HG03097 (cell line): ENCODE results near the gene RALGAPA2.

Experiments used
- ATAC-seq: cut with Tn5 transposase; IDR thresholded peaks from one replicate; pipeline ENCODE4 v1.9.1; 2021; ENCODE audit not compliant: unreplicated experiment, low FRiP score

Gene RALGAPA2

DNA sequence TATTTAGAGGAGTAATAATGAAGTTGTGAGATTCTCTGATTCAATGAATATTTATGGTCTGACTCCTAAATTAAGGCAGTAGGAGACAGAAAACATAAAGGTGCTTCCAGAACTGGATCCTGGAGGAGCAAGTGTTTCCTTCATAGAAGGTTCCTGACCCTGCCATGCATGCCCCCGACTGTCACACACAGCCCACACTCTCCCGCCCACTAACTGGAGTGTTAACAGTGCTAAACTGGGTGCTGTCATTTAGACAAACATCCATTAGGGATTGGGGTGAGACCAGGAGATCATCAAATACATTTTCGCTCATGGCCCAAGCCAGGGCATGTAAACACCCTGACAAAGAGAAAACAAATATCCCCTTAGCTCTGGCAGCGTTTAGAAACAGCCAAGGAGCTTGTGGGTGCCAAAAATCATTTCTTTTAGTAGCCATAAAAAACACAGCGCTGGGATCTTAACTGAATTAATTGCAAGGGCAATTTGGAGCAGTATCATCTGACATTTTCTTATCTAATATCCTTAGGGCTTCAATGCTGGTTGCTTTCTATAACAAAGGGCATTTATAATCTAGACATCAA is 297.7 kb downstream of the RALGAPA2 start:
- no peak for ATAC-seq

DNA sequence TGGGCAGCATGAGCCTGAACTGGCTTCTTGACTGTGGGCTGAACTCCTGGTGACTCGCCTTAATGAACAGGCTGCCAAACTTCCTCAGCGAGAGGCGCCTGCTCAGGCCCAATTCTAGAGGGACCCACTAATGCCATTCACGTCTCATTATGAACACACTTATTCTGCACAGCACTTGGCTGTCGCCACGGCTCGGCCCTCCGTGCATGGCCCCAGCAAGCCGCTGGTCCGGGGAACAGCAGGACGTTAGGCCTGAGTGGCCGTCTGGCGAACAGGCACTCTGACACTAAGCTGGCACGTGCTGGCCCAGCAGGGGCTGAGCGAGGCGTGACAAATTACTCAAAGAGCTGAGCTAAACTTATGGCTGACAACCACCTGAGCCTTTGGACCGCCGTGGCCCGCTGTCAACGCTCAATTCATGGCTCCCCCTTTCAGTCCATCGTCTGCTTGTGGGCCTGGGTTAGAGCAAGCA is 298.6 kb downstream of the RALGAPA2 start:
- ATAC-seq: no peak

DNA sequence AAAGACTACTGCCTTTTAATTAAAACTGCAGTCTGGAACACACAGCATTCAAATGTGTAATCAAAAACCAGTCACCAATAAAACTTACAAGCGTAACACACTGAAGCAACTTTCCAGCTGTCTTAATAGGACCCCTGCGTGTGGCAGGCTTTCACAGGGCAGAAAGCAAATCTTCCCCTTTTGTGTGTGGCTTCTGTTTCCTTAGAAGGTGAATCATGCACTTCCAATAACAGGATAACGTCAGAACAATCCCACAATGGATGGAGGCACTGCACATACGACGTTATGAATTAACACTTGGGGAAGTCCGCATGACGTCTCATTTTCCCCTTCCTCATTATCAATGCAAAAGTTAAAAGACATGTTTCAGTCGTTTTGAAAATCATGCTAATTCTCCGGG is 299.7 kb downstream of the RALGAPA2 start:
- no peak for ATAC-seq

DNA sequence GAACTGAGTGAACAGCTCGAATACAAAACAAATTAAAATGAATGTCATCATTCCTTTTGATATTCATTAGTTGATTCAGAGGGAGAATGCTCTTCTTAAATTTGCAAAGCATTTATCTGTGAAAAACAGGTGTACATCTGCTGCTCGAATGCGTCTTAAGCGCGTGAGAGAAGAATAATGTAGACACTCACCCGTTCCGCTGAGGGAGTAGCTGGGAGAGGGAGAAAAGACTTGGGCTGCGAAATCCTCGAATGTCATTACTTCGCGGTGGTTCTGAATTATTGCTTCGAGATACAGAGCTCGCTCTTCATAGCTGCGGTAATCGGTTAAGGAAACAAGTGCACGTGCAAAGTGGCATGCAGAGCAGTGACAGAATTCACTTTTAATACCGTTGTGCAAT is 300.6 kb downstream of the RALGAPA2 start:
- no peak for ATAC-seq

DNA sequence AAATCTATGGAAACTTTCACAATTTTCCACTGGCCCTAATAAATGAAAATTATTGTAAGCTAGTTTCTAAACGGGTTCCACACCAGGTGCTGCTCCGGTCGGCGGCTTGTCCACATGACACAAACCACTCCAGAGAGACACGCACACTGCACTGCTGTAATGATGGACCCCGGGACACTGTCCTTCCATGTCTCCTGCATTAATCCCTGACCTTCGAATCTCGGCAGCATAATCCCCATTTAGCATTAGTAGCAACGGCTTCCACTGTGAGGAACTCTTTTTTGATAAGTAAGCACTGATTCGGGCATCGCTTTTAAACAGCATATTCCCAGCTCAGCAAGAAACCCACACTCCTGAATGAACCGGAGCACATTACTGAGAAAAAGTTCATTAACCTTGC is 301.0 kb downstream of the RALGAPA2 start:
- no peak for ATAC-seq

DNA sequence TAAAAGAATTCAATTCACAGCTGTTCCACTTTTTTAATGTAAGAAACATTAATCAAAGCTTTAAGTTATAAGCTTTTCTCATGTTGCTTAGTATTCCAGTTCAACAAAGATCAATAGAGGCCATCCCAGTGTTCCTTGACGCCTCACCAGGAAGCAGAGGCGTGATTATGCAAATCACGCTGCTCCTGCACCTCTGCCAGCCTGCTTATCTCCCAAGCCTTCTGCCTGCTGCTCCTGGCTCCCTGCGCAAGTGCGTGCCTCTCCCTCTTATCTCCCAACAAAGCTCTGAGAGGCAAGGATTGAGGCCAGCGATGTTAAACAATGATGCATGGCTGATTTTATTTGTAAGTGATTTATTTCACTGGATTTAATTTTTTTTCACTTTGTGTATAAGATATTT is 301.8 kb downstream of the RALGAPA2 start:
- no peak for ATAC-seq

DNA sequence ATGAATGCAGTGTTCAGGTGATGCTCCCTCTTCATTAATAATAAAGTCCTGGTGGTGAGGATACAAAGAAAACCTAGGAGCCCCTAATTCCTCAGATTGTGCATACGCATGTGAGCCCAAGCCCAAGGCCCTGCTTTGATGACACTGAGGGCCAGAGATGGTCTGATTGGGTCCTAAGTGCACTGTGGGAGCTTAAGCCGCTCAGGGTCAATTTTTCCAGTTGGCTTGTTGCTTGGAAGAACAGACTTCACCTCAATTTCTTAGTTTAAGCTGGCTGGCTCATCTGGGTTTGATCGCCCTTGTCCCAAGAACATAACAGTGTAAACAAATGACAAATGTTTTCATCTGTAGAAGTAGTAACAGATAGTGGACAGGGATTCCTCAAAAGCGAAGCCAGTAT is 303.1 kb downstream of the RALGAPA2 start:
- no peak for ATAC-seq

DNA sequence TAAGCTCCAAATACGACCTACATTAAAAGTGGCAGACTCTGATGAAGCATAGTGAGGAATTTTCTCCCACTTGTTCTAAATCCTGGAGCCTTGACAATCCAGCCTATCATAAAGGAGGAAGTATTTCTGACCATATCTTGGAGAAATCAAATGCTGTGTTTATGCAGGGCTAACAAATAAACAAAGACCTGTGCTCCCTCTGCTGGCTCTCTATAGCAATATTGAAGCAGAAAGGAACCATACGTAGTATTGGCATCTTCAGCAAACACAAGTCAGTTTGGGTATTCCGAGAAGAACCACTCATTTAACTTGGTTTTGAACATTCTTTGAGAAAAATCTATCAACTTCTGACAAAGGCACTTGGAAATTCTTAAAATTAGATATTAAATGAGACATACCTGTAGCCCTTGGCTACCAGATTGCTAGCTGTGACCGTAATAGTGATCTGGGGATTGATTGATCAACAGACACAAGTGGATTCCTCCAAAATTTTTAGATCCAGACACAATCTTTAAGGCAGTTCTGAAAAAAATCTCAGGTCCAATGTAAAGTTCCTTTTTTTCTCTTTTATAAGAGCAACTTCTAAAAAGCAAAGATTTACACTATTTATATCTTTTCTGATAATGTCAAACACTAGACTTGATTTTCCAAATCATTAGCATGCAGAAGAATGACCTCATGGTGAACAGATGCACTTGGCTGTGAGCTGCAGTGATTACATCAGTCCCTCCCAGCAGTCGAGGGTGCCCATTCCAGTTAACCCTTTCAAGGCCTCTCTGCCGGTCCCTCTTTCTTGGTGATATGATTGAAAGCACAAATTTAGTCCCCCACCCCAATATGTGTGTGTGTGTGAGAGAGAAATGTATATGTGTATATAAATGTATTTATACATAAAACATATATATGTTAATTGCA is 304.3 kb downstream of the RALGAPA2 start:
- no peak for ATAC-seq

DNA sequence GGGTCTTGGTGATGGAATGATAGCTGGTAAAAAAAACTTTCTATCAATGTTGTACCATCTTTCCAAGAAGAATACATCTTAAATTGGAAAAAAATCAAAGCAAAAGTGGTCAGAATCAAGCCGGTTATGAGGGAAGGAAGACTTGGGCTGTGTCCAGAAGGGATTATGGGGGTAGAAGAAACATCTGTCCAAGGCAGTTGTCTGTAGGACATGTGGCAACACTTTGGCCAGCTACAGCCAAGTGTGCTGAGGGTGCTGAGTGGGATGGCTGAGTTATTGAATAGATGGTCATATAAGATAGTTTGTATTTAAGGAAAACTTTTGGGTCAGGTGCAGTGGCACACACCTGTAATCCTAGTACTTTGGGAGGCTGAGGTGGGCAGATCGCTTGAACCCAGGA is 306.1 kb downstream of the RALGAPA2 start:
- no peak for ATAC-seq

DNA sequence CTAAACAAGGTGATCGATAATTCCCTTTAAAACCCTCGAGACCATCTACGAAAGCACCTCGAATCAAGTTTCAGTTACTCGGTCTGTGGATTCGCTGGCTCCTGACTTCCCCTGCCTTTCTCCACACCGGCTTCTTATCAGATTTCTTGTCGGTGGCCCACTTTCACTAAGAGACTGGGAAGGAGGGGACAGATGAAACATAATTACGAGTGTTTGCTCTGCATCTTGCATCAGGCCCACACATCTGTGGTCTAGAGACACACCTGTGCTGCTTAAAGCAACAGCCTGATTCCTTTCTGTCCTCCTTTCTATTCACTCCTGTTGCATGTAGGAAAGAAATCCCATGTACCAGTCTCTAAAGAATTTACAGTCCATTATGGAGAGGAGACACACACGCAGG is 306.8 kb downstream of the RALGAPA2 start:
- no peak for ATAC-seq

DNA sequence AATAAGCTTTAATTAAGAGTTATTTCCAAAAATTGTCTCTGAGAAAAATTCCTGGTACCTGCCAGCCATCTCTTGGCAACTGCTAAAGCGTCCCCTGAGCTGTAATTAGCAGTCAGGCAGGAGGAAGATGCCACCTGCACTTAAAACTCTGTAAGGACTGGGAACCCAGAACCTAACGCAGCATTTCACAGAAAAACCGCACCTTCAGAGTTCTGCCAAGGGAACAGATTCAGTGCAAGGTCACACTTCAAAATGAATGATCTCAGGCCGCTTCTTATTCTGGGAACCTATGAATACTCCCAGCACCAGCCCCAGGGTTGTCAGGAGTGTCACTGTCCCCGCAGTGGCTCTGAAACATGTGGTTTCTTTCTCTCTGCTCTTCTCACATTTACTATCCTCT is 307.8 kb downstream of the RALGAPA2 start:
- ATAC-seq: no peak

DNA sequence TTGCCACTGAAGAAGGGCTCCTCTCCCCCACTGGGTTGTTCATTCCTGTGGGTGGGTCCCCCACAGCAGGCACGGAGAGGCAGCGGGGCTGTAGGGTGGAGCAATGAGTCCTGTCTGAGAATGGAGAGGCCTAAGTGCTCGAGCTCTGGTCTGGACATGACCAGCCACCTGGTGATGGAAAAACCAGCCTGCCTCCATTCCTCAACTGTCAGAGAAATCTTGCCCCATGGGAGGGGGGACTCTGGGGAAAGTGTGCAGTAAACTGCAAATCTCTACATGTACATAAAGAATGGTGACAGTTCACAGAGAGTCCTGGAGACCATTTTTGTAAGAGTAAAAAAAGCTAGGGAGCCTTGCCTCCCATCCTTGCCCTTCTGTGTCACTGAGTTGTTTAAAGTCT is 310.5 kb downstream of the RALGAPA2 start:
- ATAC-seq: no peak

DNA sequence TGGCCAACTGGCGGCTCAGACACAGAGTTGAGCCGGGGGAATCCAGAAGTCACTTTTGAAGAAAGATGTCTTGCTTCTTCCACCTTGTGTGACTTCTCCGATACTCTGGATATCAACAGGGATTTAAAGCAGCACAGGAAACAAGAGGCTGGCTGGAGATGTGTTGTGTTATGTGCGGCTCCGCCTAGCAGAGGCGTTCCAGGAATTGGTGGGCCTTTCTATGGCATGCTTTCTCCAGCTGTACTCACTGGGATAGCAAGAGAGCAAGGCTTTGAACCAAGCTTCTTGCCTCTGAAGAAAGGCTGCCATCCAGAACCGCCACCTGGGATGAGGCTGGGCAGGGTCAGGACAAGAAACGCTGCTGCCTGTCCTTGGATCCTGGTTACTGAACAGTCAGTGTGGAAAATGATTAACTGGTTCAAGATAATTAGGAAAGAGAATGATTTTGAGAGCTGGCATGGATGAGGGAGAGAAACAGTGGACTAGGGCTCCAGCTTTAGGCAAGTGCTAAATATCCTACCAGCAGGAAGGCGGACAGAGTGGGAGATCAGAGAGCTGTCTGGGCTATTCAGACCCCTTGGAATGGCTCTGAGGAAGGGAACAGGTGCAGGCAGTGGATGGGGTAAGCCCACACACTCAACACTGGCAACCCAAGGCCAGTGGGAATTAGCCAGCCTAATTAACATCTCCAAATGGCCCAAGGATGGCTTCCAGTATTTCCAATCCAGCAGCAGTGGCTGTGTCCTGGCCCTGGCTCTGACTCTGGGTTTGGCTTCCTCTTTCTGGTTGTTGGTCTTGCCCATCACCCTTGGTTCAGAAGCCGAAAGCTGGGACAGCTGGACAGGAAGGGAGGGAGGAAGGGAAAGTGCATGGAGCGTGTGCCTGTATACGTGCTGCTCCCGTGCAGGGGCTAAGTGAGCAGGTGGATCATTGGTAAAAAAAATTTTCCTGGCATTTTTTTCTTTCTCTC is 312.6 kb downstream of the RALGAPA2 start:
- ATAC-seq: no peak

DNA sequence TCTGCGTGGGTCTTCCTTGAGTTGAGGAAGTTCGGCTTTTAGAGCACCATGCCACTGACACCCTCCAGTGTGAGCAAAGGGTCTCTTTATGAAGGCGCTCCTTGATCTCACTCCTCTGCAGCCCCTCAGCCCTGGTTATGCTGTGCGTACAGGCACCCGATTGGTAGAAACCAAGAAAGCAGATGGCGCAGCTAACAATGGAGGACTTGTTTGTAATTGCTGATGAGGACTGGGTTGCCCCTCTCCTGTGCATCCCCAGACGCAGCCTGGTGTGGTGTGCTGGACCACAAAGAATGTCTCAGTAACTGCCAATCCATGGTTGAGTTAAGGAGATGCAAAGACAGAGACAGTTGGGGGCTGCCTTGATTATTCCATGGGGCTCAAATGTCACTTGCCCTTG is 314.3 kb downstream of the RALGAPA2 start:
- no peak for ATAC-seq

DNA sequence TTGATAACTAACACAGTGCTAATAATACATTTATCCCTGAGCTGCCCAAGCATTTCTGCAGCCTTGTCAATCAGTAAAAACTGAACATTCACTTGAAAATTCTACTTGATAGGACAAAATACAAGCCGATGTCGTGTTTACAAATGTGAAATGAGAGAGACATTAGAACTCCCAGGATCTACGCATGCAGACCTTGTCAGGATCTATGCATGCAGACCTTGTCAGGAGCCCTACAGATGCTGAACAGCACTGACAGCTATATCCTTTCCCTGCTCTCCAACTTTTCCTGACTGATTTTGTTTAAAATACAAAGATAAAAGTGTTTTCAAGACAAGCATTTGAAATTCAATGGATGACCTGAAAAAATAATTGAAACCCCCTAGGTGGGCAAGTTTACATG is 315.6 kb downstream of the RALGAPA2 start:
- ATAC-seq: no peak

DNA sequence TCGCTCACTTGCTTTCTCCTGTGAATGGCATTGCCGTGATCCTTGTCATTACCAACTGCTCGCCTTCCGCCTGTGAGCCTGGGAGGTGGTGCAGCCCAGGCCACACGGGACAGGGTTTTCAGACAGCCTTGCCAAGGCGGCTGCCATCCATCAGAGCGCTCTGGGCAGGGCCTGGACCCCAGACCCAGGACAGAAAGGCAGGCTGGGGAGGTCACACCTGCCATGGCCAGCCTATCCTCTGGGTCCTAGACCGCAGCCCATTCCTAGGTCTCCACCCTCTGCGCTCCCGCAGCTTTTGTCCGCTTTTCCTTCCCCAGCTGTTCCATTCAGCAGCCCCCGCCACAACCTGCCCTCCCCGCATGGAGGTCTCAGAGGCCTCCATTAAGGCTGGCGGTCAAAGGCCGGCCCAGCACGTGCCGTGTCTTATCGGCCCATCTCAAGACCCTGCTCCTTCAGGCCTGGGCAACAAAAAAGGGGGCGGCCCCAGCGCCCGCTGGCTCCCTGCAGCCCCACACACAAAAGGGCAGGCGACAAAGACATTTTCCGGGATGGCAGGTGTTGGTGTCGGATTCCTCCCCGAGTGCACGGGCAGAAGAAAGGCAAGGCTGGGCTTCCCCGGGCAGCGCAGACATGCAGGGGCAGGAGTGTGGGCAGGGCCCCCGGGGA is 316.4 kb downstream of the RALGAPA2 start:
- no peak for ATAC-seq

DNA sequence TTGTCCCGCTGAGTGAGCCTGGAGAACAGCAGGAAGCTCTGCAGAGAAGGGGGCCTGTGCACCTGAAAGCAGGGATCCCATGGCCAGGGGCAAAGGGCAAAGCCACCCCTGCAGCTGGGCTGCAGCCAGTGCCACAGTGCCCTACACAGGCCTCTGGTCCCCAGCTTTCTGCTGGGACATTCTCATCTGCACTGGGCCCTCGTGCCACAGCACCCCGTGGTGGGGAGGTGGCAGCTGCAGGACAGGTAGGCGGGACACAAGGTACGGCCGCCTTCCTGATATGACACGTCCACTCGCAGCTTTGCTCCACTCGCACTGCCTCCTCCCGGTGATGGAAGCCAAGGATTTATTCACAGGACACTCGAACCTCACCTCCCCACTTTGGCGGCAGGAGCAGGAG is 317.4 kb downstream of the RALGAPA2 start:
- ATAC-seq: no peak

DNA sequence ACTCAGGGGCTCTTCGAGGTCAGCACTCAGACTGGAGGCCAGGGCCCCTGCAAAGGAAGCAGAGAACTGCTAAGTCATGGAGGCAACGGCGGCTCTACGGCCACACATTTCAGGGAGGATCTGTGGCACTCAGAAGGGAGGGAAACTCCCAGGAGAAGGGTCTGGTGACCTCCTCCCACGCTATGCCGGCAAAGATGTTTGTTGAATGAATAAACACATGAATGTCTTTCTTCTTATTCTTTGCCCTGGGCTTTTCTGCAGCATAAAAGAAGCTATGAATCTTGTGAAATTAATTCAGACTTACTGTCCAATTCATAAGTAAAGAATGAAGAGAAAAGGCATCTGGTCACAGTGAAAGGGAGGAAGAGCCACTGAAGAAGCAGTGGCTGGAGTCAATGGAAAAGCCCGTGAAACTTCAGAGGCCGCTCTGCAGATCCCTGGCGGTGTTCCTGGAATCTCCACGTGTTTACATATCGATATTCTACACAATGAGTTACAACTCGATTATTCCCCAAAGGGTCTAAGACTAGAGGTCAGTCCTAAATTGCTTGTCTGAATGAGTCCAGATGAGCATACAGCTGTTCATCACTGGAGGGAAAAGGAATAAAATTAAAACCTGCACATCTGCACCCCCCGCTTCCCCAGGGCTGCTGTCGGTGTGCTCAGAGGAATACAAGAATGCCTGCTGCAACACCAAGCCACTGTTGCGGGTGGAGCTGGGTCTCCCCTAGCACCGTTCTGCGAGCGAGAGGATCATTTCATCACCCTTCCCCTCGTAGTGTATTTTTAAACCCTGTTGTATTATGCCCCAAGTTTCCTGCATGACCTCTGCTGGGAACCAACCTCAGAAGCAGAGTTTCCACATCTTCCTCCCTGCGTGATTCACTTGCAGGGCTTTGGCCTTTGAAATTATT is 319.0 kb downstream of the RALGAPA2 start:
- ATAC-seq: no peak

DNA sequence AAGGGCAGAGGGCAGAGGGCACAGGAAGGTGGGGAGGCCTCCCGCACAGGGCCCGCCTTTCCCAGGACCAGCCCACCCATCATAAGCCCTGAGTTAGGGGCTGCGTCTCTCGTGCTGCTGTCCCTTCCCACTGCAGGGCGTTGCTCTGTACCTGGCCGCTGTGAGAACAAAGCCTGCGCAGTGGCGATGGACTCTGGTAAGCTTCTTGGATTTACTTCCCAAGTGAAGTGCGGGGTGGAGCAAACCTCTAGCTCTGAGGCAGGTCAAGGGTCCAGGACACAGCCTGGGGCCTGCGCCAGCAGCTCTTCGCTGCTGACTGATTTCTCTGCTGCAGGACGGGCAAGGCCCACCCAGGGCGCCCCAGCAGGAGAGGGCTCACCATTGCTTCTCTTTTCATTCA is 320.7 kb downstream of the RALGAPA2 start:
- ATAC-seq: no peak
